ENCODE measurements around the gene COQ10B.
A peak's percentile ranks its signal among the peaks of the same experiment; 100 is the strongest.
"Not testable (repeated sequence)": the region's sequence is repeated elsewhere in the genome, so short reads cannot be mapped to it uniquely, and the experiment has no call there.

The COQ10B gene

GRCh38 chr2:197453123-197453913 lies at the start of gene COQ10B:
Gene COQ10B, plus strand, starts transcription at chr2:197453552. Its CDS starts 9 bp downstream, at chr2:197453561.
- DNase-seq: peak; percentile 96

- DNase-seq: no peak
These were observed 47.8 kb upstream of the COQ10B start for GRCh38 chr2:197405582-197405981.

- DNase-seq: no peak
These were observed 39.3 kb upstream of the COQ10B start for GRCh38 chr2:197414039-197414438.

GRCh38 chr2:197414515-197414914 lies 38.8 kb upstream of the COQ10B start:
- DNase-seq: no peak

GRCh38 chr2:197416268-197416667 lies 37.1 kb upstream of the COQ10B start:
- no peak for DNase-seq

- no peak for DNase-seq
These were observed 33.9 kb upstream of the COQ10B start for GRCh38 chr2:197419438-197419837.

GRCh38 chr2:197423307-197423706 lies 30.0 kb upstream of the COQ10B start:
- no peak for DNase-seq

GRCh38 chr2:197425550-197425949 lies 27.8 kb upstream of the COQ10B start:
- no peak for DNase-seq

GRCh38 chr2:197426723-197427603 lies 26.4 kb upstream of the COQ10B start:
- no peak for DNase-seq

GRCh38 chr2:197427986-197428385 lies 25.4 kb upstream of the COQ10B start:
- no peak for DNase-seq

GRCh38 chr2:197431858-197432257 lies 21.5 kb upstream of the COQ10B start:
- no peak for DNase-seq

GRCh38 chr2:197432527-197432926 lies 20.8 kb upstream of the COQ10B start:
- DNase-seq: not testable (repeated sequence)

GRCh38 chr2:197433780-197434438 lies 19.4 kb upstream of the COQ10B start:
- no peak for DNase-seq

GRCh38 chr2:197434541-197435513 lies 18.5 kb upstream of the COQ10B start, which contains the start of gene SF3B1:
Gene SF3B1, minus strand, starts transcription at chr2:197435028. Its CDS starts 29 bp downstream, at chr2:197434999.
- peak; percentile 83 for DNase-seq

- DNase-seq: no peak
These were observed 17.5 kb upstream of the COQ10B start for GRCh38 chr2:197435598-197436420.

- DNase-seq: no peak
These were observed 16.0 kb upstream of the COQ10B start for GRCh38 chr2:197437380-197437779.

GRCh38 chr2:197442857-197443256 lies 10.5 kb upstream of the COQ10B start:
- DNase-seq: no peak

GRCh38 chr2:197445746-197446145 lies 7.6 kb upstream of the COQ10B start:
- no peak for DNase-seq

- no peak for DNase-seq
These were observed 6.5 kb upstream of the COQ10B start for GRCh38 chr2:197446844-197447243.

- DNase-seq: no peak
These were observed 2.9 kb upstream of the COQ10B start for GRCh38 chr2:197450465-197450864.

- DNase-seq: not testable (repeated sequence)
These were observed 2.4 kb upstream of the COQ10B start for GRCh38 chr2:197450935-197451358.

Measured in NCI-H1048 (cell line).